Measurements from ENCODE around the gene NFIB. TPM values are rescaled to one million over a fixed set of nuclear protein-coding genes. Genes with fewer than 3 reads are reported as not detected.

The NFIB gene
- total and polyA plus RNA-seq, 2 donors from 2014 or later = 15.6 to 112 TPM

DNA sequence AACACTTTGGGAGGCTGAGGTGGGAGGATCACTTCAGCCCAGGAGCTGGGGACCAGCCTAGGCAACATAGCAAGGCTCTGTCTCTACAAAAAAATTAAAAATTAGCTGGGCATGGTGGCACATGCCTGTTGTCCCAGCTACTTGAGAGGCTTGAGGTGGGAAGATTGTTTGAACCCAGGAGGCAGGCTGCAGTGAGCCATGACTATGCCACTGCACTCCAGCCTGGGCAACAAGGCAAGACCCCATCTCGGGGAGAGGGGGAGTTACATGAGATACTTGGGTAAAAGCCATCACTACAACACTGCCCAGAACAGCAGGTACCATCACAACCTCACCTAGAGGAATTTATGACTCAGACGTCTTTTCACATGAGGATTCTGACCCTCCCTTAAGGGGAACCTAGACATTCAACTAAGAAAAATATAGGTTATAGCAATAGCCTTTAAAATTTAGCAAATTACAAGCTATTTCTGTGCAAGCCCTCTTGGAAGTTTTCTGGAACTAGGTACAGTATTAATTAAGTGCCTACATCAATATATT, 143.5 kb downstream of the NFIB start:
- Histone ChIP-seq H3K9ac (ENCODE audit: low read length in 3 of 3) (no peak overlapping the region), H3K4me1 (ENCODE audit: control insufficient read depth in 2 of 3, insufficient read depth in 2 of 3, low read depth in 1 of 3, low read length in 3 of 3) (peaks cover 0 to 2% (median 0%) of the 10 kb centered on the region in 3 donors), H3K27ac (ENCODE audit: low read depth in 2 of 2, low read length in 2 of 2) (no peak overlapping the region), H3K4me3 (ENCODE audit: low read length in 3 of 3) (no peak overlapping the region), H3K36me3 (ENCODE audit: control insufficient read depth in 2 of 3, insufficient read depth in 3 of 3, low read length in 3 of 3) (no peaks in the 10 kb centered on the region), H3K9me3 (ENCODE audit: control insufficient read depth in 2 of 3, insufficient read depth in 1 of 3, low read length in 3 of 3) (no peaks in the 10 kb centered on the region), H3K27me3 (ENCODE audit: control insufficient read depth, insufficient read depth, low read length) (no peaks in the 10 kb centered on the region)
- no peak for FAIRE-seq
- DNase-seq = no peak
- intact Hi-C loops (cut with DNase I) = no loop called here
- TF ChIP-seq, protein P1, sequence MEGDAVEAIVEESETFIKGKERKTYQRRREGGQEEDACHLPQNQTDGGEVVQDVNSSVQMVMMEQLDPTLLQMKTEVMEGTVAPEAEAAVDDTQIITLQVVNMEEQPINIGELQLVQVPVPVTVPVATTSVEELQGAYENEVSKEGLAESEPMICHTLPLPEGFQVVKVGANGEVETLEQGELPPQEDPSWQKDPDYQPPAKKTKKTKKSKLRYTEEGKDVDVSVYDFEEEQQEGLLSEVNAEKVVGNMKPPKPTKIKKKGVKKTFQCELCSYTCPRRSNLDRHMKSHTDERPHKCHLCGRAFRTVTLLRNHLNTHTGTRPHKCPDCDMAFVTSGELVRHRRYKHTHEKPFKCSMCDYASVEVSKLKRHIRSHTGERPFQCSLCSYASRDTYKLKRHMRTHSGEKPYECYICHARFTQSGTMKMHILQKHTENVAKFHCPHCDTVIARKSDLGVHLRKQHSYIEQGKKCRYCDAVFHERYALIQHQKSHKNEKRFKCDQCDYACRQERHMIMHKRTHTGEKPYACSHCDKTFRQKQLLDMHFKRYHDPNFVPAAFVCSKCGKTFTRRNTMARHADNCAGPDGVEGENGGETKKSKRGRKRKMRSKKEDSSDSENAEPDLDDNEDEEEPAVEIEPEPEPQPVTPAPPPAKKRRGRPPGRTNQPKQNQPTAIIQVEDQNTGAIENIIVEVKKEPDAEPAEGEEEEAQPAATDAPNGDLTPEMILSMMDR (IDR thresholded peaks at IDR 0.05; ENCODE audit: borderline replicate concordance, extremely low read depth, insufficient read depth) = no peak

DNA sequence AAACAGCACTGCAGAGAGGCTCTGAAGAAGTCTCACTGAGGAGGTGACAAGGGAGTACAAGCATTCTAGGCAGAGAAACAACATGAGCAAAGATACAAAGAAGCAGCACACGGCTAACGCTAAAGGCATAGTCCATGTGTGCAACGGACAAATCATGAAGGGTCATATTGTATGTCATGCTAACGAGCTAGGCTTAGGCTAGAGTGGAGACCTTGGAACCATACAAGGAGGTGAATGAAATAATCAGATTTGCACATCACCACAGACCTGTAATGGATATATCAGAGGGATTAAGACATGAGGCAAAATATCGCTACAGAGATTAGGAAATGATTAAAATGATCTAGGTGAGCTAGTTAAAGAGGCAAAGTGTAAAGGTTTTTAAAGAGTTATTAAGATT, 145.6 kb downstream of the NFIB start:
- Histone ChIP-seq H3K27me3 (ENCODE audit: control insufficient read depth, insufficient read depth, low read length) (no peaks in the 10 kb centered on the region), H3K9ac (ENCODE audit: low read length in 3 of 3) (no peak overlapping the region), H3K36me3 (ENCODE audit: control insufficient read depth in 2 of 3, insufficient read depth in 3 of 3, low read length in 3 of 3) (no peaks in the 10 kb centered on the region), H3K27ac (ENCODE audit: low read depth in 2 of 2, low read length in 2 of 2) (no peak overlapping the region), H3K4me1 (ENCODE audit: control insufficient read depth in 2 of 3, insufficient read depth in 2 of 3, low read depth in 1 of 3, low read length in 3 of 3) (peaks cover 0 to 3% (median 0%) of the 10 kb centered on the region in 3 donors), H3K4me3 (ENCODE audit: low read length in 3 of 3) (no peak overlapping the region), H3K9me3 (ENCODE audit: control insufficient read depth in 2 of 3, insufficient read depth in 1 of 3, low read length in 3 of 3) (no peaks in the 10 kb centered on the region)
- FAIRE-seq (no peak), DNase-seq (no peak)
- intact Hi-C loops (cut with DNase I) = no loop called here
- TF ChIP-seq, protein P1 (IDR thresholded peaks at IDR 0.05; ENCODE audit: borderline replicate concordance, extremely low read depth, insufficient read depth) = no peak

DNA sequence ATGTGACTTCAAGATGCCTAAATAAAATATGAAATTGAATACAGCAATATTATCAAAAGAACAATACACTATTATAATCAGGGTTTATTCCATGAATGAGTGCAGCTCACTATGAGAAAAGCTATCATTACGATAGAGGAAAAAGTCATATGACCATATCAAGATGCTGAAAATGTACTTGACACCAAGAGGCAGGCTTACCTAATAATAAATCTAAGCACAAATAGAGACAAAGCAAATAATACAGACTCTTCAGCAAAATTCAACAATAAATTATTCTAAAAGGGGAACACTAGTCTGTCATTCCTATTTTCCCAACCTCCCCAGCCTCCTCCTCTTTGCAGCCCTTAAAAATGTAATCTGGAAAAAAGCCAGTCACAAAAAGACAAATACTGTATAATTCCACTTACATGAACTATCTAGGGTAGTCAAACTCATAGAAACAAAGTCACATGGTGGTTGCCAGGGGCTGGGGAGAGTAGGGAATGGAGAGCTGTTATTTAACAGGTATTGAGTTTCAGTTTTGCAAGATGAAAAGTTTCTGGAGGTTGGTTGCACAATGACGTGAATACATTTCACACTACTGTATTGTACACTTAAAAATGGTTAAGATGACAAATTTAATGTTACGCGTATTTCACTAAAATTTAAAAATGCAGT, 148.4 kb downstream of the NFIB start:
- intact Hi-C loops (cut with DNase I) = no loop called here
- H3K27me3 ChIP-seq (ENCODE audit: control insufficient read depth, insufficient read depth, low read length) = no peaks in the 10 kb centered on the region
- TF ChIP-seq, protein P1 (IDR thresholded peaks at IDR 0.05; ENCODE audit: borderline replicate concordance, extremely low read depth, insufficient read depth) = no peak
- peaks cover 0 to 7% (median 0%) of the 10 kb centered on the region in 3 donors for H3K4me1 ChIP-seq (ENCODE audit: control insufficient read depth in 2 of 3, insufficient read depth in 2 of 3, low read depth in 1 of 3, low read length in 3 of 3)
- no peaks in the 10 kb centered on the region for H3K36me3 ChIP-seq (ENCODE audit: control insufficient read depth in 2 of 3, insufficient read depth in 3 of 3, low read length in 3 of 3)
- no peak overlapping the region for H3K9ac ChIP-seq (ENCODE audit: low read length in 3 of 3)
- no peak for FAIRE-seq
- no peak overlapping the region for H3K4me3 ChIP-seq (ENCODE audit: low read length in 3 of 3)
- no peak for DNase-seq
- H3K27ac ChIP-seq (ENCODE audit: low read depth in 2 of 2, low read length in 2 of 2) = no peak overlapping the region
- H3K9me3 ChIP-seq (ENCODE audit: control insufficient read depth in 2 of 3, insufficient read depth in 1 of 3, low read length in 3 of 3) = no peaks in the 10 kb centered on the region

Measured in kidney (tissue), 14 donors.